Loucy (cell line): ENCODE results near the gene UTRN.

ENCODE experiments used
- H2AFZ ChIP-seq: fragments of 200-600 bp; sonication (generic); 2 replicates; pipeline ENCODE4 v1.6.0; 2016; ENCODE audit warnings: antibody characterized with exemption, mild to moderate bottlenecking, low read length, moderate library complexity
- H3F3A ChIP-seq: fragments of 200-600 bp; 2 replicates; pipeline ENCODE4 v1.6.0; 2016; ENCODE audit warnings: antibody characterized with exemption, low read depth, mild to moderate bottlenecking
- H3K27me3 ChIP-seq: fragments of 200-600 bp; sonication (generic); 2 replicates; pipeline ENCODE4 v1.6.1; 2014; ENCODE audit warnings: low read length, mild to moderate bottlenecking; ENCODE audit not compliant: insufficient read depth, poor library complexity, severe bottlenecking
- H3K36me3 ChIP-seq: fragments of 200-600 bp; sonication (generic); 2 replicates; pipeline ENCODE4 v1.6.1; 2016; ENCODE audit warnings: low read length; ENCODE audit not compliant: insufficient read depth
- H3K4me1 ChIP-seq: fragments of 200-600 bp; sonication (generic); 2 replicates; pipeline ENCODE4 v1.5.1; 2014; ENCODE audit warnings: low read length, mild to moderate bottlenecking; ENCODE audit not compliant: insufficient read depth, poor library complexity, severe bottlenecking
- H3K4me2 ChIP-seq: fragments of 200-600 bp; sonication (generic); 2 replicates; pipeline ENCODE4 v1.6.0; 2014; ENCODE audit warnings: antibody characterized with exemption, low read length, low read depth, mild to moderate bottlenecking; ENCODE audit not compliant: poor library complexity, severe bottlenecking
- H3K4me3 ChIP-seq: fragments of 200-600 bp; sonication (generic); 2 replicates; pipeline ENCODE4 v1.5.1; 2014; ENCODE audit warnings: low read length, mild to moderate bottlenecking, mixed read lengths; ENCODE audit not compliant: poor library complexity, severe bottlenecking
- H3K79me2 ChIP-seq: fragments of 200-600 bp; sonication (generic); 2 replicates; pipeline ENCODE4 v1.6.1; 2014; ENCODE audit warnings: low read length; ENCODE audit not compliant: insufficient read depth
- H3K9ac ChIP-seq: fragments of 200-600 bp; sonication (generic); 2 replicates; pipeline ENCODE4 v1.6.0; 2014; ENCODE audit warnings: mild to moderate bottlenecking, low read depth, low read length, moderate library complexity; ENCODE audit not compliant: poor library complexity, severe bottlenecking
- H3K9me2 ChIP-seq: fragments of 200-600 bp; sonication (generic); replicated peaks from 2 replicates; pipeline ENCODE4 v1.6.1; 2016; ENCODE audit warnings: low read depth, low read length, mixed read lengths
- H3K9me3 ChIP-seq: fragments of 200-600 bp; sonication (generic); 2 replicates; pipeline ENCODE4 v1.6.1; 2014; ENCODE audit warnings: mild to moderate bottlenecking, antibody characterized with exemption, low read length, low read depth; ENCODE audit not compliant: insufficient read depth
- H4K20me1 ChIP-seq: fragments of 200-600 bp; sonication (generic); 2 replicates; pipeline ENCODE4 v1.6.0; 2014; ENCODE audit warnings: antibody characterized with exemption, low read length, mild to moderate bottlenecking; ENCODE audit not compliant: insufficient read depth, poor library complexity, severe bottlenecking
- EZH2phosphoT487 ChIP-seq: fragments of 200-600 bp; IDR thresholded peaks from 2 replicates; pipeline ENCODE4 v1.6.1; 2018; ENCODE audit warnings: antibody characterized with exemption, mild to moderate bottlenecking, moderate library complexity, borderline replicate concordance
- TF ChIP-seq, protein P1 (sequence below): fragments of 200-600 bp; sonication (generic); conservative IDR thresholded peaks from 2 replicates; pipeline ENCODE4 v1.5.1; 2014; ENCODE audit warnings: mild to moderate bottlenecking, antibody characterized with exemption, low read length

UTRN gene

DNA sequence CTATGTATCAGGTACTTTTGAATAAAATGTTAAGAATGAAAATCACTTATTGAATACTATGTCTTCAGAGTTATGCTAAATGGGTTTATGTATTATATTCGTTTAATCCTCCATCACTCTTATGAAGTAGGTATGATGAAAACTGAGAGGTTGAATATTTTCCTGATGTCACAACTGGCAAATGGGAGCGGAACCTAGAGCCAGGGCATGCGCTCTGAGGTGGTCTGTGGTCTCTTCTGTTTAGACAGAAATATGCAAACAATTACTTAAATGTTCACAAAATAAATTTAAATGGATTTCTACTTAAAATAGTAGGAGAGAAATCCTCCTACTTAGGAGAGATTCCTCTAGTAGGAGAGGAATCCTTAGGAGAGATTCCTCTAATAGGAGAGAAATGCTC, 21.3 kb upstream of the UTRN start:
- Histone ChIP-seq H3K36me3 (no peaks in the 10 kb centered on the region), H3K4me3 (no peak overlapping the region), H3F3A (no peaks in the 10 kb centered on the region), H3K27me3 (no peaks in the 10 kb centered on the region), H3K9me2 (no peaks in the 10 kb centered on the region), H3K79me2 (no peaks in the 10 kb centered on the region), H3K4me2 (no peak overlapping the region), H4K20me1 (no peaks in the 10 kb centered on the region), H2AFZ (no peak overlapping the region), H3K9ac (no peak overlapping the region), H3K4me1 (no peaks in the 10 kb centered on the region), H3K9me3 (no peaks in the 10 kb centered on the region)
- TF ChIP-seq EZH2phosphoT487, result no peak
- TF ChIP-seq, protein P1, sequence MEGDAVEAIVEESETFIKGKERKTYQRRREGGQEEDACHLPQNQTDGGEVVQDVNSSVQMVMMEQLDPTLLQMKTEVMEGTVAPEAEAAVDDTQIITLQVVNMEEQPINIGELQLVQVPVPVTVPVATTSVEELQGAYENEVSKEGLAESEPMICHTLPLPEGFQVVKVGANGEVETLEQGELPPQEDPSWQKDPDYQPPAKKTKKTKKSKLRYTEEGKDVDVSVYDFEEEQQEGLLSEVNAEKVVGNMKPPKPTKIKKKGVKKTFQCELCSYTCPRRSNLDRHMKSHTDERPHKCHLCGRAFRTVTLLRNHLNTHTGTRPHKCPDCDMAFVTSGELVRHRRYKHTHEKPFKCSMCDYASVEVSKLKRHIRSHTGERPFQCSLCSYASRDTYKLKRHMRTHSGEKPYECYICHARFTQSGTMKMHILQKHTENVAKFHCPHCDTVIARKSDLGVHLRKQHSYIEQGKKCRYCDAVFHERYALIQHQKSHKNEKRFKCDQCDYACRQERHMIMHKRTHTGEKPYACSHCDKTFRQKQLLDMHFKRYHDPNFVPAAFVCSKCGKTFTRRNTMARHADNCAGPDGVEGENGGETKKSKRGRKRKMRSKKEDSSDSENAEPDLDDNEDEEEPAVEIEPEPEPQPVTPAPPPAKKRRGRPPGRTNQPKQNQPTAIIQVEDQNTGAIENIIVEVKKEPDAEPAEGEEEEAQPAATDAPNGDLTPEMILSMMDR, result no peak

DNA sequence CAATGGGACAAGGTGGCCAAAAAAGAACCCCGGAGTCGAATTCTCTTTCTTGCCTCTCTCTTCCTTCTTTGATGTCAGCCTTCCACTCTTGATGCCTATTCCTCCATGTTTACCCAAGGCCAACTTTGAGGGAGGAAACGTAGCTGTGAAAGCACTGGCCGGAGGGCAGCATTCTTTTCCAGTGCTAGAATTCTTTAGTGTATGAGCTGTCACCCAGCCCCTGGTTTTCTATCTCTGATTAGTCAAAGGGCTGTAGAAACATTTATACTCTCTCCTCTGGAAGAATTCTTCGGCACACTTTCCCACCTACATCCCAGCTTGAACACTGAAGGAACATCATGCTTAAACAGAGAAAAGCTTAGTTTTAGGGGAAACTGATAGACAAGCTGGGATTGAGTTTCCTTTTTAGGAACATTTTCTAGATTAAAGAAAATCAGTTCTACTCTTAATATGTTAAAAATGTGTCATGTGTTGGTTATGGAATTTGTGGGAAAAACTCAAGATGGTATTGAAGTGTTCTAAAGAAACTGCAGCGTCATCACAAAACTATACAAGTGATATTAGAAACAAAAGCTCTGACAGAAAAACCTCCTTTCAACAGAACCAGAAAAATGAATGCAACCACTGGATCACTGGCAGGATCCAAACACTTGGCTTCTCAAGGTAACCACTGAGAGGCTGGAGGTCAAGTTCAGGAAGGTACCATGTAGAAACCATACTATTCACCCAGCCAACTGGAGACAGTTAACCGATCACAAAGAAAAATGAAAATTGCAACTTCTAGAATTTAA, 20.7 kb upstream of the UTRN start:
- no peak overlapping the region for H3K4me3 ChIP-seq
- no peaks in the 10 kb centered on the region for H3K36me3 ChIP-seq
- no peaks in the 10 kb centered on the region for H3K27me3 ChIP-seq
- no peak overlapping the region for H3K4me2 ChIP-seq
- H2AFZ ChIP-seq, result no peak overlapping the region
- no peaks in the 10 kb centered on the region for H3K9me2 ChIP-seq
- no peaks in the 10 kb centered on the region for H3K79me2 ChIP-seq
- no peaks in the 10 kb centered on the region for H3F3A ChIP-seq
- no peaks in the 10 kb centered on the region for H3K4me1 ChIP-seq
- no peak overlapping the region for H3K9ac ChIP-seq
- TF ChIP-seq EZH2phosphoT487, result no peak
- TF ChIP-seq, protein P1, result no peak
- no peaks in the 10 kb centered on the region for H4K20me1 ChIP-seq
- no peaks in the 10 kb centered on the region for H3K9me3 ChIP-seq

DNA sequence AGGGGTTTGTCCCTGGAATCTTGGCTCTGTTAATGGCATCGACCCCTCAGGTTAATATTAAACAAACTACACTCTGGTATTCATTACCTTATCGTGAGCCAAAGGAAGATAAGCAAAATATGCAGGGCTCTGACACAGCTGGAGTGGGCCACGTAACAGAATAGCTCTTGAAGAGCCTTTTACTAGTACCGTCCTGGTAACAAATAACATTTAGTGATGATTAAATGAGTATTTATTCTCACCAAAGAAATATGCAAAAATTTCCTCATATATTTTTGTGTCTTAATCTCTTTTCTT, 20.1 kb upstream of the UTRN start:
- Histone ChIP-seq H3K4me1 (no peaks in the 10 kb centered on the region), H3K4me3 (no peak overlapping the region)

More for the DNA sequence above, 20.1 kb upstream of the UTRN start:
- no peaks in the 10 kb centered on the region for H3F3A ChIP-seq
- H3K27me3 ChIP-seq, result no peaks in the 10 kb centered on the region
- no peaks in the 10 kb centered on the region for H4K20me1 ChIP-seq
- TF ChIP-seq, protein P1, result no peak
- no peak for TF ChIP-seq EZH2phosphoT487
- no peaks in the 10 kb centered on the region for H3K9me3 ChIP-seq
- H3K9me2 ChIP-seq, result no peaks in the 10 kb centered on the region
- no peaks in the 10 kb centered on the region for H3K36me3 ChIP-seq
- H2AFZ ChIP-seq, result no peak overlapping the region
- no peak overlapping the region for H3K4me2 ChIP-seq
- no peaks in the 10 kb centered on the region for H3K79me2 ChIP-seq
- no peak overlapping the region for H3K9ac ChIP-seq
